Measurements from ENCODE around the gene CELF6.
"Not testable (repeated sequence)": the region's sequence is repeated elsewhere in the genome, so short reads cannot be mapped to it uniquely, and the experiment has no call there.

Gene CELF6

GRCh38 chr15:72315706-72316370 is 4.1 kb downstream of the CELF6 start:
- DNase-seq = peak; percentile 67

DNA sequence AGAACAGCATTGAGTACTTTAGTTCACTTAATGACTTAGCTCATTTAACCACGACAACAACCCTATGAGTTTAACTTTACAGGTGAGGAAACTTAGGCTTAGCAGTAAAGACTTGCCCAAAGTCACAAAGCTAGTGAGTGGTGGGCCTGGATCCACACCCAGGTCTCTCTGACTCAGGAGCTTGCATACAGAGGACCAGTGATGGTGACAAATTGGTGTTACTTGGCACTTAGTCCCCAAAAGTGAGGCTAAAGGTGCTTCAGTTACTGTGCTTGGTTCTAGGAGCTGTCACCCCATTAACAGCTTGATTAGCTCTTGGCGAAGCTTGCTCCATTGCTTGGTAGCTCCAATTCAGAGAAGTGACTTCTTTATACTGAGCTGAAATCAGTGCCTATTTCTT is 6.1 kb downstream of the CELF6 start:
- DNase-seq = no peak

DNA sequence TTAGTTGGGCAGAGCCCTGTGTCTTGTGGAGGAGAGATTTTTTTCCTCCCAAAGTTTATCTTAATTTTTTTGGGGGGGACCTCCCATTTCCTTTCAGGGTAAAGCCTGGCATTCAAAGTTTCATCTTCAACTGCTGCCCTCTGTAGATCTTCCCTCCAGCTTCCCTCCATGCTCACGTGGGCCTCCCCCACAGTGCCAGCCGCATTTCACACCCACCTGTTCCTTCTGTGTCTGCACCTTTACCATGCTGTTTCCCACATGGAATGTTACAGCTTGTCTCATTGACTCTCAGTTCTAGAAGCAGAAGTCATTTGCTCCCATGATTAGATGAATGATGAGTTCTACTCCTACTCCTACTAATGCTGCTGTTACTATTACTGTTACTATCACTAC is 6.5 kb downstream of the CELF6 start:
- DNase-seq = no peak

DNA sequence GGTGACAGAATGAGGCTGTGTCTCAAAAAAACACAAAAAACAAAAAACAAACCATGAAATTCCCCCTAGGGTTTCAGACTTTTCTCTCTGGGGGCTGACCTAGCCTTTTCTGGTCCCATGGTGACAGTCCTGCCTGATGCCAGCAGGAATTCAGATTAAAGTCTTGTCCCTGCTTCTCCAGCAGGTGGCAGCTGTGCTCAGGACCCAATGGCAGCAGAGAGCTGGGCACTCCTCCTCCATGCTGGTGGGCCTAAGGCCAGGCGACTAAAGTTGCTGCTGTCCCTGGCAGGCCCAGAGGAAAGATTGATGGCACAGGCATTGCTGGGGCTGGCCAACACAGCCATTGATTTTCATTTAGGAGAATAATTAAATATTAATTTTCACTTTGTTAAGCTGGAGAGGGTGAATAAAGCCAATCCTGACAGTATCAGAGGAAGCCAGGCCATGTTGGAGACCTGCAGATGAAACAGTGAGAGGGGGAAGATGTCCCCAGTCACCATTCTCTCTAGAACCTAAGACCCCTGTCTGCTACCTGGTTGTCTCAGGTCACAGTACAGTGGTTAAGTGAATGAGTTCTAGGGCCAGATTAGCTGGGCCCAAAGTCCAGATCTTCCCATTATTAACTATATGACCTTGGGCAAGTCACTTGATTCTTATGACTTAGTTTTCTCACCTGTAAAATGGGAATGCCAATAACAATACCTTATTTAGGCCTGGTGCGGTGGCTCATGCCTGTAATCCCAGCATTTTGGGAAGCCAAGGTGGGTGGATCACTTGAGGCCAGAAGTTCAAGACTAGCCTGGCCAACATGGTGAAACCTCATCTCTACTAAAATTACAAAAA is 7.1 kb downstream of the CELF6 start:
- DNase-seq = peak; percentile 59

- DNase-seq = no peak
Observed at GRCh38 chr15:72307026-72307425, 12.9 kb downstream of the CELF6 start.

- peak; percentile 69 for DNase-seq
Observed at GRCh38 chr15:72306211-72306785, 13.7 kb downstream of the CELF6 start.

DNA sequence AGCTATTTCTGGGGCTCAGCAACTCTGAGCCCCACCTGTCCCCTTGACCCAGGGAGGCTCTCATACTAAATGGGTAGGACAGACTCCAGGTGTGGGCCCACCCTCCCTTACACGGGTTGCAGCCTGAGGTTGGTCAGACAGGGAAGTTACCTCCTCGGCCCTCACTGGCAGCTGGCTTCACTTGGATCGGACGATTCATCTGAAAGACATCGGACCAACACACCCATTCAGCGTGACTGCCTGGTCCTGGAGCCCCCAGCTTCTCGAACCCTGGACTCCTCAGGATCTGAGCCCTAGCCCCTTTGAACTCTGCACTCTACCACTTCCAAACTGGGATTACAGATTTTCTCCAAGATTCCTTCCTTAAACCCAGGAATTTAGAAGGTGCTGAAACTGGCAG is 15.4 kb downstream of the CELF6 start:
- DNase-seq = no peak

DNA sequence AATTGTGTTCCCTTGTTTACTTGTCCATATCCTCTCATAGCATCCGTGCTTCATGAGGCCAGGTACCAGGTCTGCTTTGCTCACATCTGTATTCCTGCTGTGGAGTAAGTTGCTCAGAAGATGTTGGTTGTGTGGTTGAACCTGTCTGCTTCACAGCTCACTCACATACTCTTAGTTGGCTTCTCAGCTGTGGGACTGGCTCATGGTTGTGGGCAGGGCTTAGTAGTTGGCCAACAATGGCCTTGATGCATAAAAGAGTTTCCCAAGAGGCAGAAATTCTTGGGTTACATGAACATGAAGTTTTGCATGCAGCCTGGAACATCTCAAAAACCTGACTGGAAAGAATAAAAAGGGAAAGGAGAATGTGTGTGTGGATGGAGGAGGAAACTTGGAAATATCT is 17.0 kb downstream of the CELF6 start:
- no peak for DNase-seq

- DNase-seq = no peak
Observed at GRCh38 chr15:72289597-72290325, 30.2 kb downstream of the CELF6 start.

GRCh38 chr15:72288796-72289596 is 31.0 kb downstream of the CELF6 start:
- no peak for DNase-seq

DNA sequence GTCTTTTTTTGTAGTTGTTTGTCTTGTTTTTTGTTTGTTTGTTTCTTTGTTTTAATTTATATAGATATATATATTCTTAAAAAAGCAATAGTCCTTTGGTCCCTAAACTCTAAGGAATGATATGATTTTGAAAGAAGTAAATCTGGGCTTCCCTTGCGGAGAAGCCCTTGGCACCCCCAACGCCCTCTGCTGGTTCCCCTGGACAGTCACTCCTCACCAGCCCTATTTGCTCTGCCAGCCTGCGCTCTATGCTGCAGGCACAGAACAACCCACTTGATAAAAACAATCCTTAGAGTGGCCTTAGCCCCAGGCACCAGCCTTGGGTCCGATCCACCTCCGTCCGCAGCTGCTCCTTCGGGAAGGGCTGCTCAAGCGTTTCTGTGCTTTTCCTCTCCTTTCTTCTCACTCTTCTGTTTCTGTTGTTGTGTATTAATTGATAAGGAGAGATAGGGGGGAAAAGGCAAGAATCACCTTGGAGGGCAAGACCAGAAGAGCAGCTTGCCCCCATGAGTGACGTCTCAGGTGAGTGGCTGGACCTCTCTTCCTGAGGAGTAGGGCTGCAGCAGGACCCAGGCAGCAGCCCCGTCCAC is 33.9 kb downstream of the CELF6 start:
- DNase-seq = no peak

DNA sequence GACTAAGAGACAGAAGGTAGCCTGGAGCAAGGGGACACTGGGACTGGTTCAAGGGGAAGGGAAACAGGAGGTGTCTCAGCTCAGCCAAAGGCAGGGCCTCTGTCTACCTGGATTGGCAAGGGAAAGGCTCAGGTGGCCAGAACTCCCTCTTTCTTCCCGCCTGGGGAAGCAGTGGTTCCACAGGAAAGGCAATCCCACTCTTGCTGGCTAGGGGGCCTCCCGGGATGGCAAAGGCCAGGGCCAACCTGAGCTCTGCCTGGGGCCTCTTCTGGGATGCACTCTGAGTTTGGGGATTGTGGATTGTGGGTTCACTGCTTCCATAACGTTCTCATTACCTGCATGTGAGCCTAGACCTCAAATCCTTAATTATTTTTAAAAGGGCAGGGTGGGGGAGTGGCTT is 34.6 kb downstream of the CELF6 start:
- DNase-seq = no peak

GRCh38 chr15:72284781-72285180 is 35.2 kb downstream of the CELF6 start:
- DNase-seq = no peak

GRCh38 chr15:72281713-72282112 is 38.2 kb downstream of the CELF6 start:
- no peak for DNase-seq

- DNase-seq = no peak
Observed at GRCh38 chr15:72280751-72281150, 39.2 kb downstream of the CELF6 start.

DNA sequence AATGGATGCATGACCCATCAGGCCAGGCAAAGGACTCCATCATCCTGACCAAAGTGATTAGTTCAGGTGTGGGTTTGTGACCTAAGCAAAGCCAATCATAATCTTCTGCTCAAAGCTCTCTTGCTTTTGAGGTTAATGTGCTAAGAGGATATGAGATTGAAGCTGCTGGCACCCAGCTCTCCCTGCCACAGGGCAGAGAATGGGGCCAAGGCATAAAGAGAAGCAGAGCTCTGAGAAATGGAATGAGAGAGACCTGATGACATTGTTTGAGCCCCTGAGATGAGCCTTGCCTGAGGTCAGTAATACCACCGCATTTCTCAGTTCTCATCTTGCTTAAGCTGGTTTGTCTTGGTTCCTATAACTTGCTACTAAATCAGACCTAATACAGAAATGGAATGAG is 41.2 kb downstream of the CELF6 start:
- DNase-seq = no peak

- DNase-seq = no peak
Observed at GRCh38 chr15:72276326-72276700, 43.6 kb downstream of the CELF6 start.

- not testable (repeated sequence) for DNase-seq
Observed at GRCh38 chr15:72275635-72276325, 44.2 kb downstream of the CELF6 start.

DNA sequence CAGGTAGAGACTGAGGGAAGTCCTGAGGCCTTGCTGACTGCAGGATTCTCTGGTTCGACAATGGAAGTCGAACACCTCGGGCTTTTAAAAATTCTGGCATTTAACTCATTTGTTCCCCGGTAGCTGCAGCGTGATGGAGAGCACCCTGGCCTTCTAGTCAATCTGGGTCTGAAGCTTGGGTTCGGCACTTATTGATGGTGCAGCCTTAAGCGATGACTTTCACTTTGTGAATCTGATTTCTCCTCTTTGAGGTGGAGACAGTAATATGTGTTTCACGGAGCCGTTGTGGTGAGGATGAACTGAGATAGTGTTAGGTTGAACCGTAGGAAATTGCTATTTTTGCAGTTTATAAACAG is 47.0 kb downstream of the CELF6 start:
- DNase-seq = no peak

DNA sequence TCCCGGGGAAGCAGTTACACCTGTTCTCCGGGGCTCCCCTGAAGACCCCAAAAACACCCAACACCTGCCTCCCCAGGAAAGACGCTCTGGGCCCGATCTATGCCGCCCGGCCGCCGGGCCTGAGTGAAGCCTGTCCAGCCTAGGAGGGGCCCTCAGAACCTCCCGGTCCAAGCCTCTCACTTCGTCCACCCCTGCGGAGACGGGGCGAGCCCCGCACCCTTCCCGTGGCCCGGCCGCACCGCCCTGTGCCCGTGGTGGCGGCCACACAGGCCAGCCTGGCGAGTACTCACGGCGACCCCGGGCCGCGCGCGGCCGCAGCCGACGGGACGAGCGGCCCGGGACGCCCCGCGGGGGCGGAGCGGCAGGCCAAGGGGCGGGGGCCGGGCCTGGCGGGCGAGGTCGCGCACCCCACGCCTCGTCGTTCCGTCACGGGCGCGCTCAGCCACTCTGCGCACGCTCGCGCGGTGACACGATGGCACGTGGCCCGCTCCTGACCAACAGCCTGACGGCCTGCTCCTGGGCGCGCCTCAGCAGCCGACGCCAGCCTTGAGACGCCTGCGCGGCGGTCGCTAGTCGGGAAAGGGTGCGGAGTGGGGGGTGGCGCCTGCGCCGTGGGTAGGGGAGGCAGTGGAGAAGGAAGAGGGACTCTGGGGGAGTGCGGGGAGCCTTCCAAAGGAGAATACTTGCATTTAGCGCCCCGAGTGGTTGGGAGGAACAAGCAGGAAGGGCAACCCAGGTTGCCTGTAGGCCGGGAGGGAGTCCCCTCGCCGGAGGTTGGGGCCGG is 47.6 kb downstream of the CELF6 start, which contains the start of gene PARP6:
Gene PARP6, minus strand, starts transcription at position 342 of the 784 bp plus-strand sequence. CDS start 5,077 bp downstream, outside the sequence.
- peak; percentile 98 for DNase-seq

DNA sequence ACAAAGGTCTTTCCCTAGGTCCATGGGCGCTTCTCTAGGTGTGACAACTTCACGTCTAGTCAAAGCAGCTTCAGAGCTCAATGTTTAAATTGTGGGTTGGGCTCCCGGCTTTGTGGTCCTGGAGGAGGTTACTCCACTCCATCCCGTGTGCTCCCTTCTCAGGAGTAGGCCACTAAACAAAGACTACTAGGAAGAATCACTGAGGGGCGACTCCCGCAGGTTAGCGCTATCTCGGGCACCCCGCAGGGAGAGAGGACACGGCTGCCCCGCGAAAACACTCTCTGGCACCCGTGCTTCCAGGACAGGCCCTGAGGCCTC is 48.1 kb downstream of the CELF6 start:
- peak; percentile 22 for DNase-seq
